K562 (cell line): ENCODE results near the gene ANXA7. TPM values are rescaled to one million over a fixed set of nuclear protein-coding genes. Genes with fewer than 3 reads are reported as not detected.

Experiments used
- E2F6 ChIP-seq, 2 experiments: IDR thresholded peaks; 2 replicates each; pipeline ENCODE4 v1.6.1; 2011; ENCODE audit warnings: borderline replicate concordance in 1 of 2, control low read depth in 1 of 2, low read depth in 1 of 2, low read length in 1 of 2, mild to moderate bottlenecking in 1 of 2, mixed read lengths in 1 of 2, moderate library complexity in 1 of 2; ENCODE audit not compliant: insufficient read depth in 1 of 2, insufficient read length in 1 of 2, poor library complexity in 1 of 2, severe bottlenecking in 1 of 2; ENCODE audit errors: extremely low read depth in 1 of 2
- EP400 ChIP-seq: fragments of 450-650 bp; IDR thresholded peaks from 2 replicates; pipeline ENCODE4 v1.6.1; 2017; ENCODE audit warnings: antibody characterized with exemption, mild to moderate bottlenecking, moderate library complexity
- NCOR1 ChIP-seq: fragments of 450-650 bp; IDR thresholded peaks from 2 replicates; pipeline ENCODE4 v1.6.1; 2016; ENCODE audit warnings: mild to moderate bottlenecking, moderate library complexity
- POLR2H ChIP-seq: IDR thresholded peaks from 2 replicates; pipeline ENCODE4 v1.6.1; 2016; ENCODE audit warnings: missing genetic modification characterization, low read depth, mild to moderate bottlenecking, control low read depth, missing compliant biosample characterization, moderate library complexity
- POLR3A ChIP-seq: IDR thresholded peaks from 2 replicates; pipeline ENCODE4 v1.6.1; 2011; ENCODE audit warnings: borderline replicate concordance, mild to moderate bottlenecking, moderate library complexity; ENCODE audit not compliant: insufficient read length, insufficient read depth; ENCODE audit errors: extremely low read depth
- RBFOX2 ChIP-seq: fragments of 200-400 bp; formaldehyde crosslinking; IDR thresholded peaks from 2 replicates; pipeline ENCODE4 v1.6.1; 2017; ENCODE audit warnings: low read depth, mild to moderate bottlenecking, low read length, moderate library complexity
- TRIM24 ChIP-seq, 2 experiments: fragments of 450-650 bp; IDR thresholded peaks; 2 replicates each; pipeline ENCODE4 v1.6.1; 2016
- ZFP1 ChIP-seq: fragments of 450-650 bp; formaldehyde crosslinking; IDR thresholded peaks from 2 replicates; pipeline ENCODE4 v1.4.0; 2020; ENCODE audit warnings: mild to moderate bottlenecking, mixed read lengths
- polyA plus RNA-seq, 8 experiments: library from polyadenylated mRNA; depleted of rRNA in 4 of 8; stranded (reverse) in 5 of 8; unstranded in 3 of 8; fragments of >200 nt; fragmentation: Nextera tagmentation in 2 of 8; fragmentation: Illumina TruSeq in 1 of 8; extraction: Ambion mirVana in 2 of 8; extraction: Trizol in 1 of 8; gene quantifications; 2 replicates each; pipeline versions ENCODE4 v1.2.1 to v1.2.3, GENCODE V29; 2011 to 2014; ENCODE audit warnings: inconsistent platforms in 1 of 8, missing spikeins in 1 of 8
- total RNA-seq, 7 experiments: library from RNA; depleted of rRNA in 6 of 7; stranded (reverse); fragments of >200 nt in 6 of 7; fragmentation: Illumina TruSeq in 2 of 7; extraction: Trizol in 2 of 7; gene quantifications; 2 replicates each; pipeline versions ENCODE4 v1.2.1 to v1.2.3, GENCODE V29; 2011 to 2021; ENCODE audit warnings: low replicate concordance in 1 of 7
- TF ChIP-seq, protein P1 (sequence below): fragments of 450-650 bp; IDR thresholded peaks from 2 replicates; pipeline ENCODE4 v1.6.1; 2016; ENCODE audit warnings: mild to moderate bottlenecking, moderate library complexity
- TF ChIP-seq, protein P2 (sequence below), 2 experiments: IDR thresholded peaks in 1 of 2; conservative IDR thresholded peaks in 1 of 2; 2 replicates each; pipeline ENCODE4 v1.6.1; 2016; ENCODE audit warnings: low read depth in 2 of 2, mild to moderate bottlenecking in 1 of 2, missing compliant biosample characterization in 1 of 2, missing genetic modification characterization in 1 of 2, moderate library complexity in 1 of 2

Gene ANXA7
- total and polyA plus RNA-seq, 9 of the 15 experiments (the other 6 are each of a cell fraction or from before 2014, with no cell fraction given), result 81.6 to 157 (median 122) TPM

DNA sequence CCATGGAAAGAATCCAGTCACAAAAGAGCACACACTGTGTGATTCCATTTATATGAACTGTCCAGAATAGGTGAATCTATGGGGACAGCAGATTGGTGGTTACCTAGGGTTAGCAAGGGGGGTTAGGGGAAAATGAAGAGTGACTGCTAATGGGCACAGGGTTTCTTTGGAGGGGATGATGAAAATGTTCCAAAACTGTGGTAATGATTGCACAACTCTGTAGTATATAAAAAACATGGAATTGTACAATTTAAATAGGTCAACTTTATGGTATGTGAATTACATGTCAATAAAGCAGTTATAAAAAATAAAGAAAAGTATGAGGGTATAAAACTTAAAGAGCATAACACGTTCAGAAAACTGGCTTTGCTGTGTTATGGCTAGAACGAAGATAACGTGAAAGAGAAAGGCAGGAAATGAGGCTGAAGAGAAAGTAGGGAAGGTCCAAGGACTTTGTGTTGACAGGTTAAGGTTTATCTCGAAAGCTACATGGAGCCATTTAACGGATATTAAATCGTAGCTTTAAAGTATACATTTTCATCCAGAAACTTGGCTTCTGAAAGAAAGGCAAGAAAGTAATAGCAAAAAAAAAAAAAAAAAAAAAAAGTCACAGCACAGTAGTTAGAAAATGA, 45.9 kb upstream of the ANXA7 start (continued):
- TF ChIP-seq, protein P1, sequence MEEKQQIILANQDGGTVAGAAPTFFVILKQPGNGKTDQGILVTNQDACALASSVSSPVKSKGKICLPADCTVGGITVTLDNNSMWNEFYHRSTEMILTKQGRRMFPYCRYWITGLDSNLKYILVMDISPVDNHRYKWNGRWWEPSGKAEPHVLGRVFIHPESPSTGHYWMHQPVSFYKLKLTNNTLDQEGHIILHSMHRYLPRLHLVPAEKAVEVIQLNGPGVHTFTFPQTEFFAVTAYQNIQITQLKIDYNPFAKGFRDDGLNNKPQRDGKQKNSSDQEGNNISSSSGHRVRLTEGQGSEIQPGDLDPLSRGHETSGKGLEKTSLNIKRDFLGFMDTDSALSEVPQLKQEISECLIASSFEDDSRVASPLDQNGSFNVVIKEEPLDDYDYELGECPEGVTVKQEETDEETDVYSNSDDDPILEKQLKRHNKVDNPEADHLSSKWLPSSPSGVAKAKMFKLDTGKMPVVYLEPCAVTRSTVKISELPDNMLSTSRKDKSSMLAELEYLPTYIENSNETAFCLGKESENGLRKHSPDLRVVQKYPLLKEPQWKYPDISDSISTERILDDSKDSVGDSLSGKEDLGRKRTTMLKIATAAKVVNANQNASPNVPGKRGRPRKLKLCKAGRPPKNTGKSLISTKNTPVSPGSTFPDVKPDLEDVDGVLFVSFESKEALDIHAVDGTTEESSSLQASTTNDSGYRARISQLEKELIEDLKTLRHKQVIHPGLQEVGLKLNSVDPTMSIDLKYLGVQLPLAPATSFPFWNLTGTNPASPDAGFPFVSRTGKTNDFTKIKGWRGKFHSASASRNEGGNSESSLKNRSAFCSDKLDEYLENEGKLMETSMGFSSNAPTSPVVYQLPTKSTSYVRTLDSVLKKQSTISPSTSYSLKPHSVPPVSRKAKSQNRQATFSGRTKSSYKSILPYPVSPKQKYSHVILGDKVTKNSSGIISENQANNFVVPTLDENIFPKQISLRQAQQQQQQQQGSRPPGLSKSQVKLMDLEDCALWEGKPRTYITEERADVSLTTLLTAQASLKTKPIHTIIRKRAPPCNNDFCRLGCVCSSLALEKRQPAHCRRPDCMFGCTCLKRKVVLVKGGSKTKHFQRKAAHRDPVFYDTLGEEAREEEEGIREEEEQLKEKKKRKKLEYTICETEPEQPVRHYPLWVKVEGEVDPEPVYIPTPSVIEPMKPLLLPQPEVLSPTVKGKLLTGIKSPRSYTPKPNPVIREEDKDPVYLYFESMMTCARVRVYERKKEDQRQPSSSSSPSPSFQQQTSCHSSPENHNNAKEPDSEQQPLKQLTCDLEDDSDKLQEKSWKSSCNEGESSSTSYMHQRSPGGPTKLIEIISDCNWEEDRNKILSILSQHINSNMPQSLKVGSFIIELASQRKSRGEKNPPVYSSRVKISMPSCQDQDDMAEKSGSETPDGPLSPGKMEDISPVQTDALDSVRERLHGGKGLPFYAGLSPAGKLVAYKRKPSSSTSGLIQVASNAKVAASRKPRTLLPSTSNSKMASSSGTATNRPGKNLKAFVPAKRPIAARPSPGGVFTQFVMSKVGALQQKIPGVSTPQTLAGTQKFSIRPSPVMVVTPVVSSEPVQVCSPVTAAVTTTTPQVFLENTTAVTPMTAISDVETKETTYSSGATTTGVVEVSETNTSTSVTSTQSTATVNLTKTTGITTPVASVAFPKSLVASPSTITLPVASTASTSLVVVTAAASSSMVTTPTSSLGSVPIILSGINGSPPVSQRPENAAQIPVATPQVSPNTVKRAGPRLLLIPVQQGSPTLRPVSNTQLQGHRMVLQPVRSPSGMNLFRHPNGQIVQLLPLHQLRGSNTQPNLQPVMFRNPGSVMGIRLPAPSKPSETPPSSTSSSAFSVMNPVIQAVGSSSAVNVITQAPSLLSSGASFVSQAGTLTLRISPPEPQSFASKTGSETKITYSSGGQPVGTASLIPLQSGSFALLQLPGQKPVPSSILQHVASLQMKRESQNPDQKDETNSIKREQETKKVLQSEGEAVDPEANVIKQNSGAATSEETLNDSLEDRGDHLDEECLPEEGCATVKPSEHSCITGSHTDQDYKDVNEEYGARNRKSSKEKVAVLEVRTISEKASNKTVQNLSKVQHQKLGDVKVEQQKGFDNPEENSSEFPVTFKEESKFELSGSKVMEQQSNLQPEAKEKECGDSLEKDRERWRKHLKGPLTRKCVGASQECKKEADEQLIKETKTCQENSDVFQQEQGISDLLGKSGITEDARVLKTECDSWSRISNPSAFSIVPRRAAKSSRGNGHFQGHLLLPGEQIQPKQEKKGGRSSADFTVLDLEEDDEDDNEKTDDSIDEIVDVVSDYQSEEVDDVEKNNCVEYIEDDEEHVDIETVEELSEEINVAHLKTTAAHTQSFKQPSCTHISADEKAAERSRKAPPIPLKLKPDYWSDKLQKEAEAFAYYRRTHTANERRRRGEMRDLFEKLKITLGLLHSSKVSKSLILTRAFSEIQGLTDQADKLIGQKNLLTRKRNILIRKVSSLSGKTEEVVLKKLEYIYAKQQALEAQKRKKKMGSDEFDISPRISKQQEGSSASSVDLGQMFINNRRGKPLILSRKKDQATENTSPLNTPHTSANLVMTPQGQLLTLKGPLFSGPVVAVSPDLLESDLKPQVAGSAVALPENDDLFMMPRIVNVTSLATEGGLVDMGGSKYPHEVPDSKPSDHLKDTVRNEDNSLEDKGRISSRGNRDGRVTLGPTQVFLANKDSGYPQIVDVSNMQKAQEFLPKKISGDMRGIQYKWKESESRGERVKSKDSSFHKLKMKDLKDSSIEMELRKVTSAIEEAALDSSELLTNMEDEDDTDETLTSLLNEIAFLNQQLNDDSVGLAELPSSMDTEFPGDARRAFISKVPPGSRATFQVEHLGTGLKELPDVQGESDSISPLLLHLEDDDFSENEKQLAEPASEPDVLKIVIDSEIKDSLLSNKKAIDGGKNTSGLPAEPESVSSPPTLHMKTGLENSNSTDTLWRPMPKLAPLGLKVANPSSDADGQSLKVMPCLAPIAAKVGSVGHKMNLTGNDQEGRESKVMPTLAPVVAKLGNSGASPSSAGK, result peak; percentile 40; the same call in 1 of the 2 replicates
- TF ChIP-seq E2F6 (IDR thresholded peaks at IDR 0.05; ENCODE audit: borderline replicate concordance in 1 of 2, extremely low read depth in 1 of 2, insufficient read depth in 1 of 2, insufficient read length in 1 of 2, low read depth in 1 of 2, low read length in 1 of 2, poor library complexity in 1 of 2, severe bottlenecking in 1 of 2), result no peak
- no peak for TF ChIP-seq POLR3A
- TF ChIP-seq NCOR1, result peak; percentile 31; the same call in 1 of the 2 replicates
- TF ChIP-seq RBFOX2, result no peak
- TF ChIP-seq, protein P2, sequence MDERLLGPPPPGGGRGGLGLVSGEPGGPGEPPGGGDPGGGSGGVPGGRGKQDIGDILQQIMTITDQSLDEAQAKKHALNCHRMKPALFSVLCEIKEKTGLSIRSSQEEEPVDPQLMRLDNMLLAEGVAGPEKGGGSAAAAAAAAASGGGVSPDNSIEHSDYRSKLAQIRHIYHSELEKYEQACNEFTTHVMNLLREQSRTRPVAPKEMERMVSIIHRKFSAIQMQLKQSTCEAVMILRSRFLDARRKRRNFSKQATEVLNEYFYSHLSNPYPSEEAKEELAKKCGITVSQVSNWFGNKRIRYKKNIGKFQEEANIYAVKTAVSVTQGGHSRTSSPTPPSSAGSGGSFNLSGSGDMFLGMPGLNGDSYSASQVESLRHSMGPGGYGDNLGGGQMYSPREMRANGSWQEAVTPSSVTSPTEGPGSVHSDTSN (CRISPR knock-in tag; IDR thresholded peaks at IDR 0.05; ENCODE audit: low read depth), result no peak
- TF ChIP-seq, protein P2 (tag; conservative IDR thresholded peaks at IDR 0.05; ENCODE audit: low read depth), result peak; percentile 62
- peak; percentile 52 for TF ChIP-seq POLR2H (tag)
- peak; percentile 41; the same call in 1 of the 2 replicates for TF ChIP-seq EP400
- TF ChIP-seq TRIM24 (IDR thresholded peaks at IDR 0.05), result peak; percentile 79 to 85; a peak in 2 of 4 replicates
- no peak for TF ChIP-seq ZFP1 (CRISPR knock-in tag)
